H1 (cell line): ENCODE measurements around the gene IRGC.
A peak's percentile ranks its signal among the peaks of the same experiment; 100 is the strongest.

Source experiments
- CREB1 ChIP-seq: IDR thresholded peaks from 2 replicates; pipeline ENCODE4 v1.6.1; 2012; ENCODE audit warnings: inconsistent platforms
- CTCF ChIP-seq, 3 experiments: IDR thresholded peaks; 1 replicate in 2 of 3; 2 replicates in 1 of 3; pipeline versions ENCODE4 v1.5.1 to v1.6.1; 2011; ENCODE audit warnings: low read length in 3 of 3, mild to moderate bottlenecking in 3 of 3, inconsistent platforms in 2 of 3, low read depth in 1 of 3, moderate library complexity in 1 of 3; ENCODE audit not compliant: insufficient read depth in 1 of 3; ENCODE audit errors: control extremely low read depth in 1 of 3
- JUN ChIP-seq: IDR thresholded peaks from 2 replicates; pipeline ENCODE4 v1.6.1; 2011; ENCODE audit warnings: low read depth, mild to moderate bottlenecking, improper control_type of control experiment, low read length
- POLR2AphosphoS5 ChIP-seq: IDR thresholded peaks from 2 replicates; pipeline ENCODE4 v1.6.1; 2011; ENCODE audit warnings: low read depth, low read length
- RAD21 ChIP-seq, 2 experiments: IDR thresholded peaks in 1 of 2; conservative IDR thresholded peaks in 1 of 2; 2 replicates each; pipeline ENCODE4 v1.6.1; 2011; ENCODE audit warnings: low read depth in 2 of 2, low read length in 2 of 2, improper control_type of control experiment in 1 of 2, inconsistent platforms in 1 of 2, mild to moderate bottlenecking in 1 of 2, moderate library complexity in 1 of 2
- SP1 ChIP-seq: IDR thresholded peaks from 2 replicates; pipeline ENCODE4 v1.6.1; 2011; ENCODE audit warnings: low read depth, low read length
- USF2 ChIP-seq: IDR thresholded peaks from 2 replicates; pipeline ENCODE4 v1.6.1; 2011; ENCODE audit warnings: low read length, improper control_type of control experiment
- TF ChIP-seq, protein P1 (sequence below): IDR thresholded peaks from 2 replicates; pipeline ENCODE4 v1.6.1; 2012; ENCODE audit warnings: inconsistent platforms

DNA sequence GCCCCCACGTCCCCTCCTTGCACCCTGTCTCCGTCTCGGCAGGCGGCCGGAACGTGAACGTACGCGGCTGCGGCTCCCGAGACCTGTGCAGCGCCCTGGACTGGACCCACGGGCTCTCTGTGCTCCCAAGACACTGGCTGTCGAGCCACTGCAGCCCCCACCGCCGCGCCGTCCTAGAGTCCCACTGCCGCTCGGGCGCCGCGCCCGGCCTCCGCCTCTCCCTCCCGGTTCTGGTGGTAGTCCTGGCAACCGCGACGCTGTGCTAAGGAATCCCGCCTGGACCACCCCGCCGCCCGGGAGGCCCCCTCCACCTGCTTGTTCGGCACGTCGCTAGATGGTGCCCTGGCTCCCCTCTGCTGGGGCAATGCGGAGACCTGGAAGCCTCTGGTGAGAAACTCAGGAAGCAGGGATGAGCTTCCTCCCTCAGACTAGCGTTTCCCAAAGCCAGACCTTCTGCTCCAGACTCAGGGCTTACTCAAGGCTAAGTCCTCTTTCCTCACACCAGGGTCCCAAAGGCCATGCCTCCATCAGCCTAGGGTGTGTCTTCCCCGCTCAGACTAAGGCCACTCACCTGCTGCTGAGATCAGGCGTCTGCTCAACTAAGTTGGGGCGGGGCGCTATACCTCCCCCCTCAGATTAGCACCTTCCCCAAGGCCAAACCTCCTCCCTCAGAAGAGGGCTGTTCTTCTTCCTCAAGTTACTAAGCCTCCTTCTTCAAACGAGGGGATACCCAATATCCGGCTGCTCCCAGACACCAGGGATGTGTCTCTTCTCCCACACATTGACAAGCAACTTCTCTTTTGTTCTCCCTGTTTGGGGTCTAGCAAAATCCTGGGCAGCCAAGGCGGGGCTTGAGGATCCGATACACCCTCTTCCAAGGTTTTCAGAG lies 16.1 kb upstream of the IRGC start:
- TF ChIP-seq USF2 (no peak), JUN (no peak), CTCF (IDR thresholded peaks at IDR 0.05; ENCODE audit: control extremely low read depth in 1 of 3, insufficient read depth in 1 of 3, low read depth in 1 of 3, low read length in 3 of 3) (peak; percentile 23 to 37 (median 29)), RAD21 (IDR thresholded peaks at IDR 0.05 in 1 of 2, conservative IDR thresholded peaks at IDR 0.05 in 1 of 2; ENCODE audit: low read depth in 2 of 2, low read length in 2 of 2) (peak; percentile 36 to 56; a peak in 2 of 4 replicates), CREB1 (peak; percentile 21; the same call in 1 of the 2 replicates), POLR2AphosphoS5 (no peak), SP1 (no peak)
- TF ChIP-seq, protein P1, sequence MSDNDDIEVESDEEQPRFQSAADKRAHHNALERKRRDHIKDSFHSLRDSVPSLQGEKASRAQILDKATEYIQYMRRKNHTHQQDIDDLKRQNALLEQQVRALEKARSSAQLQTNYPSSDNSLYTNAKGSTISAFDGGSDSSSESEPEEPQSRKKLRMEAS: no peak; the same call in 1 of the 2 replicates
